Pancreas (tissue), 10 donors: Measurements from ENCODE around the gene RASGRF1. TPM values are rescaled to one million over a fixed set of nuclear protein-coding genes. Genes with fewer than 3 reads are reported as not detected.

Experiments
- ATAC-seq, 4 donors: fragments of 200-7000 bp; cut with Tn5 transposase; one replicate each; pipeline versions ENCODE4 v1.8.0 to v1.9.1; 2020; ENCODE audit warnings: mild to moderate bottlenecking in 4 of 4, moderate library complexity in 4 of 4
- DNase-seq, 6 donors: peaks; one replicate each; pipeline ENCODE4 v3.0.0-alpha.2; 2020
- FAIRE-seq: peaks from 2 replicates; lab custom pipeline; 2012; peaks lifted over from hg19 to GRCh38; lab: Jason Lieb, UNC
- H3K27ac ChIP-seq, 4 donors: fragments of 200-600 bp; sonication (generic); 1 replicate in 3 of 4; 2 replicates in 1 of 4; pipeline versions ENCODE4 v1.5.0 to v1.8.0; 2020
- H3K27me3 ChIP-seq, 4 donors: fragments of 200-600 bp; one replicate each; pipeline ENCODE4 v1.8.0; 2021
- H3K36me3 ChIP-seq, 3 donors: fragments of 200-600 bp; sonication (generic) in 1 of 3; one replicate each; pipeline versions ENCODE4 v1.5.0 to v1.8.0; 2020 to 2021
- H3K4me1 ChIP-seq, 3 donors: fragments of 200-600 bp; one replicate each; pipeline ENCODE4 v1.8.0; 2021
- H3K4me3 ChIP-seq, 4 donors: fragments of 200-600 bp; sonication (generic) in 2 of 4; one replicate each; pipeline versions ENCODE4 v1.5.0 to v1.8.0; 2020 to 2021
- H3K9me3 ChIP-seq, 4 donors: fragments of 200-600 bp; one replicate each; pipeline ENCODE4 v1.8.0; 2021
- WGBS, 2 donors: extraction: QIAGEN DNeasy Blood & Tissue Kit; methylation state at CpG; one replicate each; pipeline ENCODE4 v1.1.7; 2013; 5-methylcytosine and 5-hydroxymethylcytosine counted together
- intact Hi-C, 3 donors: fragments of 100-400 bp; cut with DNase I; formaldehyde crosslinking; loops; one replicate each; pipeline versions ENCODE4 v1.11.1 to v1.14.2; 2022
- polyA plus RNA-seq, 2 donors: library from polyadenylated mRNA; stranded (reverse); fragments of 200-250 nt; gene quantifications; one replicate each; pipeline ENCODE4 v1.2.3, GENCODE V29; 2013
- total RNA-seq, 6 donors: library from RNA; stranded (reverse); fragmentation: NEBNext Ultra II Directional in 4 of 6; extraction: Animal tissue kit (Norgen Biotek cat#: 25700) in 4 of 6; gene quantifications; one replicate each; pipeline versions ENCODE4 v1.2.1 to v1.2.4, GENCODE V29; 2021 to 2023
- TF ChIP-seq, protein P1 (sequence below), 4 donors: fragments of 200-600 bp; sonication (generic) in 3 of 4; IDR thresholded peaks; one replicate each; pipeline versions ENCODE4 v1.5.0 to v1.8.0; 2021; ENCODE audit warnings: antibody characterized with exemption in 4 of 4
- donor health status: healthy with polysubstance abuse.
- donor health status: DM: no; HTN: no; CAD: no; lungs with moderate emphysema.
- donor health status: DM: no; HTN: no; CAD: no.
- donor health status: control.
- donor health status: control.
- donor health status: Bipolar disorder and iron deficiency.
- donor health status: DM: yes; HTN: yes; CAD: no.
- donor health status: DM: no; HTN: no; CAD: no.
- donor health status: DM: no; HTN: no; CAD: no.
- donor health status: DM: yes; HTN: yes; CAD: no.

Gene RASGRF1
- total and polyA plus RNA-seq, 8 donors, result 0.35 to 8.4 (median 2.1) TPM

- intact Hi-C loops, result no loop called here
- ATAC-seq, result peak; percentile 92 to 95 (median 94)
- H3K4me3 ChIP-seq, result peak within 1 kb of the TSS; percentile 47 to 79 (median 58)
- WGBS, 2 donors, result 0 to 1% methylated on average over 43 to 71 of the region's 71 CpGs
- no peak for FAIRE-seq
- no peaks in the 10 kb centered on the region for H3K9me3 ChIP-seq
- H3K4me1 ChIP-seq, result peaks cover 0 to 2% (median 2%) of the 10 kb centered on the region in 3 donors
- no peaks in the 10 kb centered on the region for H3K36me3 ChIP-seq
- TF ChIP-seq, protein P1, sequence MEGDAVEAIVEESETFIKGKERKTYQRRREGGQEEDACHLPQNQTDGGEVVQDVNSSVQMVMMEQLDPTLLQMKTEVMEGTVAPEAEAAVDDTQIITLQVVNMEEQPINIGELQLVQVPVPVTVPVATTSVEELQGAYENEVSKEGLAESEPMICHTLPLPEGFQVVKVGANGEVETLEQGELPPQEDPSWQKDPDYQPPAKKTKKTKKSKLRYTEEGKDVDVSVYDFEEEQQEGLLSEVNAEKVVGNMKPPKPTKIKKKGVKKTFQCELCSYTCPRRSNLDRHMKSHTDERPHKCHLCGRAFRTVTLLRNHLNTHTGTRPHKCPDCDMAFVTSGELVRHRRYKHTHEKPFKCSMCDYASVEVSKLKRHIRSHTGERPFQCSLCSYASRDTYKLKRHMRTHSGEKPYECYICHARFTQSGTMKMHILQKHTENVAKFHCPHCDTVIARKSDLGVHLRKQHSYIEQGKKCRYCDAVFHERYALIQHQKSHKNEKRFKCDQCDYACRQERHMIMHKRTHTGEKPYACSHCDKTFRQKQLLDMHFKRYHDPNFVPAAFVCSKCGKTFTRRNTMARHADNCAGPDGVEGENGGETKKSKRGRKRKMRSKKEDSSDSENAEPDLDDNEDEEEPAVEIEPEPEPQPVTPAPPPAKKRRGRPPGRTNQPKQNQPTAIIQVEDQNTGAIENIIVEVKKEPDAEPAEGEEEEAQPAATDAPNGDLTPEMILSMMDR (IDR thresholded peaks at IDR 0.05), result no peak
- peak; percentile 86 to 96 (median 94) for DNase-seq
- peak within 1 kb of the TSS; percentile 36 to 81 (median 68) for H3K27ac ChIP-seq
- H3K27me3 ChIP-seq, result no peaks in the 10 kb centered on the region
Measured at GRCh38 chr15:78944669-78945407, 145.7 kb downstream of the RASGRF1 start, which contains the start of gene CTSH. Gene CTSH, minus strand, starts transcription at chr15:78945046. Its CDS starts 65 bp downstream, at chr15:78944981.

- WGBS, 2 donors, result 21 to 23% methylated on average over 12 of the region's 12 CpGs
- TF ChIP-seq, protein P1 (IDR thresholded peaks at IDR 0.05), result no peak
Measured at GRCh38 chr15:78944202-78944625, 146.4 kb downstream of the RASGRF1 start.

DNA sequence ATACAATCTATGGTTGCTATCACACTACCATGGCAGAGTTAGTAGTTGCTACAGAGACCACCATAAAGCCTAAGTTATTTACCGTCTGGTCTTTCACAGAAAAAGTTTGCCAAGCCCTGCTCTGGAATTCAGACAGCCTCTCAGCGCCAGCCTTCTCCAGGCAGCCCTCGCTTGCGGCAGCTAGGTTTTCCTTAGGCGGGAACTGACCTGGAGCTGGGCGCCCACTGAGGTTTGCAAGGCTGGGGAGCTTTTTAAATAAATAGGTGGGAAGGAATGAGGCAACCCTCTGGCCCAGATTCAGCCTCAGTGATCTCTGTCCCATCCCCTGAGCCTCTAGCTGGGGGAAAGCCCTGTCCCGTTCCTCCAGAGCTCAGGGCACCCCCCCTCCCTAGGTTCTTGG is 146.9 kb downstream of the RASGRF1 start:
- Histone ChIP-seq H3K4me3 (peak overlapping the region; percentile 47 to 79 (median 58)), H3K27me3 (no peaks in the 10 kb centered on the region), H3K36me3 (no peaks in the 10 kb centered on the region), H3K9me3 (no peaks in the 10 kb centered on the region), H3K4me1 (no peaks in the 10 kb centered on the region), H3K27ac (peak overlapping the region in 3 of 4 donors; percentile 8 to 81 (median 77))
- DNase-seq (no peak), ATAC-seq (peak in 2 of 4 donors; percentile 1 to 4), FAIRE-seq (no peak)
- TF ChIP-seq, protein P1 (IDR thresholded peaks at IDR 0.05), result no peak
- 61 to 65% methylated on average over 7 of the region's 7 CpGs for WGBS, 2 donors
- intact Hi-C loops, result no loop called here

More at GRCh38 chr15:78944202-78944625, 146.4 kb downstream of the RASGRF1 start:
- H3K9me3 ChIP-seq, result no peaks in the 10 kb centered on the region
- H3K27me3 ChIP-seq, result no peaks in the 10 kb centered on the region
- intact Hi-C loops, result no loop called here
- DNase-seq, result peak in 1 of 6 donors; percentile 39
- ATAC-seq, result peak; percentile 17 to 45 (median 34)
- peak overlapping the region; percentile 47 to 79 (median 58) for H3K4me3 ChIP-seq
- FAIRE-seq, result no peak
- no peaks in the 10 kb centered on the region for H3K36me3 ChIP-seq
- peak overlapping the region in 3 of 4 donors; percentile 36 to 81 (median 77) for H3K27ac ChIP-seq
- no peaks in the 10 kb centered on the region for H3K4me1 ChIP-seq

DNA sequence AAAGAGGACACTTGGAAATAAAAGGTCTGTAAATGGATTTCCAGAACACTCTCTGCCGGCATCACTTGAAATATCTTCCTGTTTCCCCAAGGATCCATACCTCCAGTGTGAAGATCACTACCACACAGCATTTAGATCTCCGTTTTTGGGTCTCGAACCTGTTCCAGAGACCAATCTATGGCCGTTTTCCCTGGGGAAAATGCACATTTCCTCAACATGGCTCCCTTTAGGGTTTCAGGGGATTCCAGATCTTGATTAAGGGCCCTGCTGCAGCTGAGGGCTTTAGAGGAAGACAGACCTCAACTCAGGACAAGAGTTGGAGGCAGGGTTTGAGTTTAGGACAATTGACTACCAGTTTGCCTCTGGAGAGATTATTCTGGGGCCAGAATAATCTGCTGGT is 147.8 kb downstream of the RASGRF1 start:
- Histone ChIP-seq H3K4me3 (peak overlapping the region in 1 of 4 donors; percentile 79), H3K27ac (no peak overlapping the region), H3K4me1 (no peaks in the 10 kb centered on the region), H3K27me3 (no peaks in the 10 kb centered on the region), H3K9me3 (no peaks in the 10 kb centered on the region), H3K36me3 (no peaks in the 10 kb centered on the region)
- no peak for ATAC-seq
- 90 to 93% methylated on average over 4 of the region's 4 CpGs for WGBS, 2 donors
- no peak for FAIRE-seq
- TF ChIP-seq, protein P1 (IDR thresholded peaks at IDR 0.05), result no peak
- no peak for DNase-seq
- intact Hi-C loops, result no loop called here
